ENCODE measurements around the gene TMEM41A.

Gene TMEM41A

GRCh38 chr3:185498503-185499396, at the start of gene TMEM41A:
TMEM41A (minus strand) TSS chr3:185499035; CDS start chr3:185498961, 74 bp downstream.
- DNase-seq = peak; percentile 97

- no peak for DNase-seq
Observed at GRCh38 chr3:185540695-185541094, 41.9 kb upstream of the TMEM41A start.

GRCh38 chr3:185539934-185540333, 41.1 kb upstream of the TMEM41A start:
- no peak for DNase-seq

GRCh38 chr3:185537369-185537970, 38.6 kb upstream of the TMEM41A start:
- peak; percentile 86 for DNase-seq

GRCh38 chr3:185534511-185534910, 35.7 kb upstream of the TMEM41A start:
- no peak for DNase-seq

- peak; percentile 18 for DNase-seq
Observed at GRCh38 chr3:185532901-185533300, 34.1 kb upstream of the TMEM41A start.

- no peak for DNase-seq
Observed at GRCh38 chr3:185530856-185531255, 32.0 kb upstream of the TMEM41A start.

GRCh38 chr3:185528532-185528931, 29.7 kb upstream of the TMEM41A start:
- DNase-seq = no peak

- no peak for DNase-seq
Observed at GRCh38 chr3:185527364-185527763, 28.5 kb upstream of the TMEM41A start.

- DNase-seq = no peak
Observed at GRCh38 chr3:185526349-185526951, 27.6 kb upstream of the TMEM41A start.

GRCh38 chr3:185521349-185522138, 22.7 kb upstream of the TMEM41A start:
- DNase-seq = no peak

- peak; percentile 51 for DNase-seq
Observed at GRCh38 chr3:185519021-185519420, 20.2 kb upstream of the TMEM41A start.

GRCh38 chr3:185517387-185518130, 18.7 kb upstream of the TMEM41A start:
- DNase-seq = no peak

- DNase-seq = no peak
Observed at GRCh38 chr3:185511711-185512110, 12.9 kb upstream of the TMEM41A start.

GRCh38 chr3:185508335-185508991, 9.6 kb upstream of the TMEM41A start:
- DNase-seq = no peak

- no peak for DNase-seq
Observed at GRCh38 chr3:185507883-185508282, 9.0 kb upstream of the TMEM41A start.

GRCh38 chr3:185504636-185505035, 5.8 kb upstream of the TMEM41A start:
- DNase-seq = no peak

- no peak for DNase-seq
Observed at GRCh38 chr3:185503521-185503920, 4.7 kb upstream of the TMEM41A start.

- no peak for DNase-seq
Observed at GRCh38 chr3:185502987-185503386, 4.2 kb upstream of the TMEM41A start.

GRCh38 chr3:185490241-185490640, 8.6 kb downstream of the TMEM41A start:
- DNase-seq = no peak

- DNase-seq = no peak
Observed at GRCh38 chr3:185489462-185489861, 9.4 kb downstream of the TMEM41A start.

- no peak for DNase-seq
Observed at GRCh38 chr3:185488465-185488864, 10.4 kb downstream of the TMEM41A start.
